Measurements from ENCODE around the gene ACAA1.

DNA sequence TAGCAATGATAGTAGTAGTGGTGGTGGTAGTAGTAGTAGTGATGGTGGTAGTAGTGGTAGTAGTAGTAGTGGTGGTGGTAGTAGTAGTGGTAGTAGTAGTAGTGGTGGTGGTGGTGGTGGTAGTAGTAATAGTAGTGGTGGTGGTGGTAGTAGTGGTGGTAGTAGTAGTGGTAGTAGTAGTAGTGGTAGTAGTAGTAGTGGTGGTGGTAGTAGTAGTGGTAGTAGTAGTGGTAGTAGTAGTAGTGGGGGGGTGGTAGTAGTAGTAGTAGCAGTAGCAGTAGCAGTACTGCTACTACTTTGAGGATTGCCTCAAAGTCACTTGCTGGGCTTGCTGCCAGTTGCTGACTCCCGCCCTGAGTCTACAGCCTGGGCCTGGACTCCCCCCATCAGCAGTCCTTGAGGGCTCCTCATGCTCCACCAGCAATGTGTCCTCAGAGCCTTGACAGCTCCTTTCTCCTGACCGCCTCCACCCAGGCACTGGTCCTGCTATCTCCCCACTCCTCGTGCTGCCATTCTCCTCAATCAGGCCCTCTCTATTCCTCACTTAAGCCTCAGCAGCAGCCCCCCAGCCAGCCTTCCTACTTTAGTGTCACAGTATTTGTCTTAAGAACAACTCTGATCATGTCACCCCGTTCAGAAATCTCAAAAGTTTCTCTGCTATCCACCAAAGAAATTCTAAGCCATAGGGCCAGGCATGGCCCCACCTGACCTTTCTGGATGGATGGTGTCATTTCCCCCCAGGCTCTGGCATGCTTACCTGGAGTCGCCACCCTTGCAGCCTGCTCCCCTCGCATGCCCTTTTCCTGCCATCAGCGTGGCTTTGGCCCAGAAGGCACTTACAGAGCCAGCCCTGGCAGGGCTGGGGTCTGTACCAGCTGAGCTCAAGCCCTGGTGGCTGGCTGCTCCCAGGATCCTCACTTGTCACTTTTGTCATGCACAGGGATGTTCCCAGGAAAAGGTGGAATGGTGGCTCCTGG, 52.3 kb downstream of the ACAA1 start:
- no peak for TF ChIP-seq RAD21 (CRISPR knock-in tag; conservative IDR thresholded peaks at IDR 0.05 in 1 of 2, IDR thresholded peaks at IDR 0.05 in 1 of 2)
- TF ChIP-seq POLR2A (conservative IDR thresholded peaks at IDR 0.05) = no peak
- no peak for TF ChIP-seq SMAD3 (CRISPR knock-in tag; conservative IDR thresholded peaks at IDR 0.05)
- no peak for TF ChIP-seq FOXA3 (CRISPR knock-in tag; conservative IDR thresholded peaks at IDR 0.05 in 1 of 2, IDR thresholded peaks at IDR 0.05 in 1 of 2)
- TF ChIP-seq NRF1 (conservative IDR thresholded peaks at IDR 0.05 in 1 of 2, IDR thresholded peaks at IDR 0.05 in 1 of 2) = no peak
- no peak for TF ChIP-seq ZNF584 (CRISPR knock-in tag; IDR thresholded peaks at IDR 0.05; ENCODE audit: low read depth)
- TF ChIP-seq LARP7 (IDR thresholded peaks at IDR 0.05) = no peak
- TF ChIP-seq, protein P1, sequence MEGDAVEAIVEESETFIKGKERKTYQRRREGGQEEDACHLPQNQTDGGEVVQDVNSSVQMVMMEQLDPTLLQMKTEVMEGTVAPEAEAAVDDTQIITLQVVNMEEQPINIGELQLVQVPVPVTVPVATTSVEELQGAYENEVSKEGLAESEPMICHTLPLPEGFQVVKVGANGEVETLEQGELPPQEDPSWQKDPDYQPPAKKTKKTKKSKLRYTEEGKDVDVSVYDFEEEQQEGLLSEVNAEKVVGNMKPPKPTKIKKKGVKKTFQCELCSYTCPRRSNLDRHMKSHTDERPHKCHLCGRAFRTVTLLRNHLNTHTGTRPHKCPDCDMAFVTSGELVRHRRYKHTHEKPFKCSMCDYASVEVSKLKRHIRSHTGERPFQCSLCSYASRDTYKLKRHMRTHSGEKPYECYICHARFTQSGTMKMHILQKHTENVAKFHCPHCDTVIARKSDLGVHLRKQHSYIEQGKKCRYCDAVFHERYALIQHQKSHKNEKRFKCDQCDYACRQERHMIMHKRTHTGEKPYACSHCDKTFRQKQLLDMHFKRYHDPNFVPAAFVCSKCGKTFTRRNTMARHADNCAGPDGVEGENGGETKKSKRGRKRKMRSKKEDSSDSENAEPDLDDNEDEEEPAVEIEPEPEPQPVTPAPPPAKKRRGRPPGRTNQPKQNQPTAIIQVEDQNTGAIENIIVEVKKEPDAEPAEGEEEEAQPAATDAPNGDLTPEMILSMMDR (IDR thresholded peaks at IDR 0.05 in 2 of 3, conservative IDR thresholded peaks at IDR 0.05 in 1 of 3; ENCODE audit: insufficient read depth in 2 of 3, low read depth in 1 of 3, low read length in 3 of 3) = no peak
- TF ChIP-seq EZH2 (IDR thresholded peaks at IDR 0.05; ENCODE audit: borderline replicate concordance, low read depth, low read length) = no peak
- TF ChIP-seq ZNF263 (CRISPR knock-in tag; IDR thresholded peaks at IDR 0.05; ENCODE audit: borderline replicate concordance) = no peak
- no peak for TF ChIP-seq CBFB (CRISPR knock-in tag; IDR thresholded peaks at IDR 0.05)
- TF ChIP-seq, protein P2, sequence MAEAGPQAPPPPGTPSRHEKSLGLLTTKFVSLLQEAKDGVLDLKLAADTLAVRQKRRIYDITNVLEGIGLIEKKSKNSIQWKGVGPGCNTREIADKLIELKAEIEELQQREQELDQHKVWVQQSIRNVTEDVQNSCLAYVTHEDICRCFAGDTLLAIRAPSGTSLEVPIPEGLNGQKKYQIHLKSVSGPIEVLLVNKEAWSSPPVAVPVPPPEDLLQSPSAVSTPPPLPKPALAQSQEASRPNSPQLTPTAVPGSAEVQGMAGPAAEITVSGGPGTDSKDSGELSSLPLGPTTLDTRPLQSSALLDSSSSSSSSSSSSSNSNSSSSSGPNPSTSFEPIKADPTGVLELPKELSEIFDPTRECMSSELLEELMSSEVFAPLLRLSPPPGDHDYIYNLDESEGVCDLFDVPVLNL (CRISPR knock-in tag; IDR thresholded peaks at IDR 0.05; ENCODE audit: low read depth) = no peak
- TF ChIP-seq ZNF707 (CRISPR knock-in tag; conservative IDR thresholded peaks at IDR 0.05) = no peak

All from K562 (cell line).